HCT116 (cell line): Measurements from ENCODE around the gene APAF1. TPM values are rescaled to one million over a fixed set of nuclear protein-coding genes. Genes with fewer than 3 reads are reported as not detected.
A peak's percentile ranks its signal among the peaks of the same experiment; 100 is the strongest.

ENCODE experiments used
- ATAC-seq: fragments of 200-7000 bp; cut with Tn5 transposase; 2 replicates; pipeline ENCODE4 v1.9.1; 2020; ENCODE audit warnings: mild to moderate bottlenecking, moderate library complexity
- BruUV-seq: library from RNA; stranded (reverse); fragments of 400-500 nt; replicated peaks from 2 replicates; lab custom pipeline; 2021; lab: Mats Ljungman, UMichigan
- CTCF ChIA-PET: fragments of 300-600 bp; sonication (Branson Sonifier 250); formaldehyde crosslinking; loops from one replicate; lab custom pipeline; 2021; ENCODE audit warnings: antibody characterized with exemption; lab: Charles Lee
- POLR2A ChIA-PET: fragments of 300-600, 350-600 bp; sonication (Branson Sonifier 250); formaldehyde crosslinking; loops from one replicate; lab custom pipeline; 2021; ENCODE audit warnings: antibody characterized with exemption; lab: Charles Lee
- RAD21 ChIA-PET, 2 experiments: fragments of 300-600 bp; sonication (Branson Sonifier 250); formaldehyde crosslinking; loops; one replicate each; lab custom pipeline; 2023; ENCODE audit warnings: low total read pairs in 2 of 2; ENCODE audit not compliant: uncharacterized antibody in 2 of 2, unreplicated experiment in 2 of 2, low non-redundant PET in 1 of 2; lab: Charles Lee
- DNase-seq: peaks from one replicate; pipeline ENCODE4 v3.0.0-alpha.2; 2010; ENCODE audit warnings: low read depth, low spot score
- H2AFZ ChIP-seq: fragments of 200-600 bp; shearing (Covaris generic), sonication (generic); 2 replicates; pipeline ENCODE4 v1.6.1; 2017; ENCODE audit warnings: low read depth, mixed run types, mixed read lengths, antibody characterized with exemption, low read length; ENCODE audit not compliant: poor library complexity, severe bottlenecking
- H3K27ac ChIP-seq: 2 replicates; pipeline ENCODE4 v1.5.1; 2012; ENCODE audit warnings: low read depth, low read length
- H3K27me3 ChIP-seq: fragments of 200-600 bp; sonication (generic); 2 replicates; pipeline ENCODE4 v1.6.1; 2016; ENCODE audit warnings: mixed run types, low read length, mixed read lengths; ENCODE audit not compliant: insufficient read depth
- H3K36me3 ChIP-seq, 2 experiments: fragments of 200-500 bp in 1 of 2; fragments of 200-600 bp in 1 of 2; sonication (Bioruptor generic) in 1 of 2; sonication (generic) in 1 of 2; 2 replicates each; pipeline versions ENCODE4 v1.5.1 to v1.6.1; 2014 to 2016; ENCODE audit warnings: low read length in 2 of 2, inconsistent platforms in 1 of 2, mixed read lengths in 1 of 2, mixed run types in 1 of 2; ENCODE audit not compliant: insufficient read depth in 2 of 2, control insufficient read depth in 1 of 2
- H3K4me1 ChIP-seq, 2 experiments: fragments of 200-600 bp in 1 of 2; sonication (generic) in 1 of 2; 2 replicates each; pipeline versions ENCODE4 v1.5.1 to v1.6.1; 2012 to 2017; ENCODE audit warnings: low read length in 2 of 2, inconsistent platforms in 1 of 2, mild to moderate bottlenecking in 1 of 2, mixed read lengths in 1 of 2, mixed run types in 1 of 2, moderate library complexity in 1 of 2; ENCODE audit not compliant: insufficient read depth in 2 of 2, control insufficient read depth in 1 of 2
- H3K4me2 ChIP-seq: fragments of 200-600 bp; sonication (generic); 2 replicates; pipeline ENCODE4 v1.6.1; 2017; ENCODE audit warnings: mixed run types, low read length, mixed read lengths
- H3K4me3 ChIP-seq, 2 experiments: fragments of 200-600 bp in 1 of 2; sonication (generic) in 1 of 2; replicated peaks in 1 of 2; 2 replicates each; pipeline ENCODE4 v1.5.1; 2011 to 2016; ENCODE audit warnings: low read length in 2 of 2, control low read depth in 1 of 2, low read depth in 1 of 2, mild to moderate bottlenecking in 1 of 2, mixed read lengths in 1 of 2, mixed run types in 1 of 2
- H3K79me2 ChIP-seq: fragments of 200-600 bp; sonication (generic); 2 replicates; pipeline ENCODE4 v1.6.1; 2017; ENCODE audit warnings: mild to moderate bottlenecking, mixed run types, low read length, moderate library complexity, mixed read lengths; ENCODE audit not compliant: insufficient read depth
- H3K9ac ChIP-seq: fragments of 200-600 bp; sonication (generic); 2 replicates; pipeline ENCODE4 v1.6.1; 2016; ENCODE audit warnings: low read length, mixed read lengths
- H3K9me2 ChIP-seq: fragments of 200-600 bp; sonication (generic), shearing (Covaris generic); 2 replicates; pipeline ENCODE4 v1.6.1; 2017; ENCODE audit warnings: mixed run types, mild to moderate bottlenecking, moderate library complexity; ENCODE audit not compliant: insufficient read depth
- H3K9me3 ChIP-seq, 2 experiments: fragments of 200-500 bp in 1 of 2; fragments of 200-600 bp in 1 of 2; sonication (Bioruptor generic) in 1 of 2; sonication (generic) in 1 of 2; 2 replicates each; pipeline ENCODE4 v1.6.1; 2014 to 2017; ENCODE audit warnings: low read length in 2 of 2, mixed read lengths in 2 of 2, inconsistent platforms in 1 of 2, low read depth in 1 of 2, mild to moderate bottlenecking in 1 of 2, mixed run types in 1 of 2, moderate library complexity in 1 of 2; ENCODE audit not compliant: control insufficient read depth in 1 of 2, insufficient read depth in 1 of 2
- H4K20me1 ChIP-seq: fragments of 200-600 bp; sonication (generic), shearing (Covaris generic); 2 replicates; pipeline ENCODE4 v1.6.1; 2017; ENCODE audit warnings: mixed run types, mild to moderate bottlenecking, moderate library complexity; ENCODE audit not compliant: insufficient read depth
- EZH2 ChIP-seq: fragments of 200-600 bp; sonication (generic); IDR thresholded peaks from 2 replicates; pipeline ENCODE4 v1.6.1; 2017; ENCODE audit warnings: antibody characterized with exemption, mixed run types
- POLR2A ChIP-seq: IDR thresholded peaks from 2 replicates; pipeline ENCODE4 v1.7.0; 2011; ENCODE audit warnings: borderline replicate concordance; ENCODE audit not compliant: insufficient read depth, insufficient read length; ENCODE audit errors: extremely low read depth
- RAD21 ChIP-seq: IDR thresholded peaks from 2 replicates; pipeline ENCODE4 v1.6.1; 2012; ENCODE audit warnings: low read depth, mild to moderate bottlenecking
- SP1 ChIP-seq: IDR thresholded peaks from 2 replicates; pipeline ENCODE4 v1.6.1; 2012; ENCODE audit warnings: low read depth
- SRF ChIP-seq: IDR thresholded peaks from 2 replicates; pipeline ENCODE4 v1.6.1; 2012; ENCODE audit warnings: low read depth
- intact Hi-C: fragments of 100-400 bp; cut with micrococcal nuclease; formaldehyde crosslinking; loops from 2 replicates; pipeline ENCODE4 v1.10.0; 2022
- total RNA-seq: library from RNA; stranded (reverse); gene quantifications from one replicate; pipeline ENCODE4 v1.2.1, GENCODE V29; 2021; ENCODE audit not compliant: unreplicated experiment
- TF ChIP-seq, protein P1 (sequence below), 3 experiments: fragments of 200-600 bp in 1 of 3; sonication (generic) in 1 of 3; IDR thresholded peaks in 2 of 3; conservative IDR thresholded peaks in 1 of 3; 2 replicates each; pipeline ENCODE4 v1.5.1; 2012 to 2017; ENCODE audit warnings: low read depth in 2 of 3, low read length in 2 of 3, antibody characterized with exemption in 1 of 3, borderline replicate concordance in 1 of 3, control low read depth in 1 of 3, mild to moderate bottlenecking in 1 of 3, mixed read lengths in 1 of 3, mixed run types in 1 of 3, moderate library complexity in 1 of 3; ENCODE audit not compliant: insufficient read depth in 1 of 3

The APAF1 gene
- total RNA-seq, 1 experiment from 2014 or later: 13.9 TPM

DNA sequence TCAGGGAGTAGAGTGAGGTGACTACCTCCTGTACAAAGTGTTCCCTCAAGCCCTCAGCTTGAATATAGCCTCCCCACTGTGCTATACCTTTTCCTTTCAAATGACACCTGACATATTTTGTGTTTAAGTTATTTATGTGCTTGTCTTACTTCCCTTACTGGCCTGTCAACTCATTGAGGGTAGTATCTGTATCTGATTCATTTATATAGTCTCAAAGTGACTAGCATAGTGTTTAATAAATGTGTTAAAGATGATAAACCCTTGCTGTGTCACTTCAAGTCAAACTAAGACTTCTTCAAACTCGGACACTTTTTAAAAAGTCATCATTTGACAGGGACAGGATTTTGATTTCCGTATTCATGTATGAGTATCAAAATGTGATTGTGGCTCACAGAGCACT, 52.1 kb downstream of the APAF1 start:
- H3K4me3 ChIP-seq: no peak overlapping the region
- CTCF ChIA-PET: no interaction called here
- no peak overlapping the region for H3K9ac ChIP-seq
- no peaks in the 10 kb centered on the region for H3K9me3 ChIP-seq
- no peaks in the 10 kb centered on the region for H3K27me3 ChIP-seq
- DNase-seq: no peak
- TF ChIP-seq, protein P1, sequence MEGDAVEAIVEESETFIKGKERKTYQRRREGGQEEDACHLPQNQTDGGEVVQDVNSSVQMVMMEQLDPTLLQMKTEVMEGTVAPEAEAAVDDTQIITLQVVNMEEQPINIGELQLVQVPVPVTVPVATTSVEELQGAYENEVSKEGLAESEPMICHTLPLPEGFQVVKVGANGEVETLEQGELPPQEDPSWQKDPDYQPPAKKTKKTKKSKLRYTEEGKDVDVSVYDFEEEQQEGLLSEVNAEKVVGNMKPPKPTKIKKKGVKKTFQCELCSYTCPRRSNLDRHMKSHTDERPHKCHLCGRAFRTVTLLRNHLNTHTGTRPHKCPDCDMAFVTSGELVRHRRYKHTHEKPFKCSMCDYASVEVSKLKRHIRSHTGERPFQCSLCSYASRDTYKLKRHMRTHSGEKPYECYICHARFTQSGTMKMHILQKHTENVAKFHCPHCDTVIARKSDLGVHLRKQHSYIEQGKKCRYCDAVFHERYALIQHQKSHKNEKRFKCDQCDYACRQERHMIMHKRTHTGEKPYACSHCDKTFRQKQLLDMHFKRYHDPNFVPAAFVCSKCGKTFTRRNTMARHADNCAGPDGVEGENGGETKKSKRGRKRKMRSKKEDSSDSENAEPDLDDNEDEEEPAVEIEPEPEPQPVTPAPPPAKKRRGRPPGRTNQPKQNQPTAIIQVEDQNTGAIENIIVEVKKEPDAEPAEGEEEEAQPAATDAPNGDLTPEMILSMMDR (IDR thresholded peaks at IDR 0.05 in 2 of 3, conservative IDR thresholded peaks at IDR 0.05 in 1 of 3; ENCODE audit: borderline replicate concordance in 1 of 3, insufficient read depth in 1 of 3, low read depth in 2 of 3, low read length in 2 of 3): no peak
- TF ChIP-seq POLR2A (no peak), EZH2 (no peak), SP1 (no peak)
- TF ChIP-seq, all 23 proteins: peak for 0
- no peak overlapping the region for H3K4me2 ChIP-seq
- intact Hi-C loops: no loop called here
- H3K36me3 ChIP-seq: peaks cover 0 to 2% of the 10 kb centered on the region in 2 experiments; a peak in 1 of 4 replicates
- BruUV-seq: no TSS peak
- no peaks in the 10 kb centered on the region for H3K4me1 ChIP-seq
- ChIA-PET RAD21 (no interaction called here), POLR2A (no interaction called here)
- no peak overlapping the region for H2AFZ ChIP-seq
- no peaks in the 10 kb centered on the region for H3K9me2 ChIP-seq
- H3K79me2 ChIP-seq: no peaks in the 10 kb centered on the region
- no peak overlapping the region for H3K27ac ChIP-seq
- no peak for ATAC-seq
- H4K20me1 ChIP-seq: no peaks in the 10 kb centered on the region

DNA sequence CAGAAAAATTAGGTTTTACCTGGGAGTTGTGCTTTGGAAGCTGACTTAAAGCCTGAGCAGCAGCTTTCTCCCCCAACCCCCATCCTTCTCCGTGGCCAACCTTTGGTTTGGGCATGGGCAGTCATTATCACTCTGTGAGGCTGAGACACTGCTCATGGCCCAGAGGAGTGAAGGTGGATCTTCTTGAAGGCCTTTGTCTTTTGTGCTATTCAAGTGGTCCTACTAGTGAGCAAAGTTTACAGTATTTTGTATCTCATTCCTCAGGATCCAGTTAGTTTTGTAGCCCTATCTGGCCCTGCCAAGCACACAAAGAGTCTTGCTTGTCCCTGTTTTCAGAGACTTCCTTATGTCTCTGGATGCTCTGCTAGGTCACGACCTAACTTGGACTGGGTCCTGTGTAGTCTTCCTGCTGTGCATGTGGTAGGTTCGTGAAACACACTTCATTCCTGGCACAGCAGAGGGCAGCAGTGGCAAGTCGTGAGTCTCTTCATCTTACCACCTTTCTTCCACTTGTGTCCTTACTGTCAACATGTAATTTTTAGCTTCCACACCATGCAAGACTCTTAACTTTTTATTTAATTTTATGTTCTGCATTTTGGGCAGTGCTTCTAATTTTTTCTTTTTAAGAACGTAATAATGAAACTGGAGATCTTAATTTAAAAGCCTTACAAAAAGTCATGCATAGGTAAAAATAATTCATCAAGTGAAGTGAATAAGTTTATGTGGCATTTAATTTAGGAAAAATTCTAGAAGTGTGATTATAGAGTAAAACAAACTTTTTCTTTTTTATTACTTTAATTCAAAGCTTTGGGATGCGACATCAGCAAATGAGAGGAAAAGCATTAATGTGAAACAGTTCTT, 53.7 kb downstream of the APAF1 start:
- POLR2A ChIA-PET: no interaction called here
- TF ChIP-seq RAD21 (peak; percentile 60), SRF (no peak)
- TF ChIP-seq, protein P1 (IDR thresholded peaks at IDR 0.05 in 2 of 3, conservative IDR thresholded peaks at IDR 0.05 in 1 of 3; ENCODE audit: borderline replicate concordance in 1 of 3, insufficient read depth in 1 of 3, low read depth in 2 of 3, low read length in 2 of 3): peak; percentile 50 to 75 (median 75); a peak in 5 of 6 replicates

More for the DNA sequence above, 53.7 kb downstream of the APAF1 start:
- H3K27me3 ChIP-seq: no peaks in the 10 kb centered on the region
- no peaks in the 10 kb centered on the region for H3K4me1 ChIP-seq
- no TSS peak for BruUV-seq
- DNase-seq (peak; percentile 31), ATAC-seq (peak; percentile 98)
- H3K79me2 ChIP-seq: no peaks in the 10 kb centered on the region
- H3K4me2 ChIP-seq: no peak overlapping the region
- H3K4me3 ChIP-seq: no peak overlapping the region
- CTCF ChIA-PET: interaction anchor here (0.7 to 2.1 kb wide), 3 partner anchors 15 to 300 kb away, joined by 3 to 13 read pairs (median 5); no protein-coding TSS in a partner anchor
- intact Hi-C loops: loop anchor here (1.0 to 2.0 kb wide), 3 partner anchors 44 to 299 kb away; no protein-coding TSS in a partner anchor
- H4K20me1 ChIP-seq: no peaks in the 10 kb centered on the region
- H3K9me2 ChIP-seq: no peaks in the 10 kb centered on the region
- no peak overlapping the region for H3K9ac ChIP-seq
- no peaks in the 10 kb centered on the region for H3K9me3 ChIP-seq
- H3K27ac ChIP-seq: no peak overlapping the region
- RAD21 ChIA-PET: no interaction called here
- H3K36me3 ChIP-seq: peaks cover 0 to 2% of the 10 kb centered on the region in 2 experiments; a peak in 1 of 4 replicates
- H2AFZ ChIP-seq: no peak overlapping the region
